ENCODE results near the gene CKS1B. TPM values are rescaled to one million over a fixed set of nuclear protein-coding genes. Genes with fewer than 3 reads are reported as not detected.

CKS1B gene
- total and polyA plus RNA-seq, 10 donors, result 15.7 to 51.5 (median 27.5) TPM

GRCh38 chr1:154959426-154959780, 15.1 kb upstream of the CKS1B start:
- Histone ChIP-seq H3K27me3 (replicated peaks in 1 of 7) (no peaks in the 10 kb centered on the region), H3K4me3 (peak overlapping the region in 1 of 8 donors; percentile 9), H3K9me3 (no peaks in the 10 kb centered on the region), H3K27ac (peak overlapping the region in 3 of 8 donors; percentile 13 to 99 (median 21)), H3K36me3 (peaks cover 0 to 42% (median 34%) of the 10 kb centered on the region in 6 donors), H3K4me1 (peaks cover 36 to 93% (median 66%) of the 10 kb centered on the region in 6 donors)
- 88 to 98% (median 94%) methylated on average over 7 of the region's 7 CpGs for WGBS, 5 donors
- TF ChIP-seq CTCF (IDR thresholded peaks at IDR 0.05 in 8 of 11, conservative IDR thresholded peaks at IDR 0.05 in 3 of 11) (no peak), POLR2AphosphoS5 (IDR thresholded peaks at IDR 0.05) (no peak), POLR2A (IDR thresholded peaks at IDR 0.05) (no peak)
- peak; percentile 77 for DNase-seq
- intact Hi-C loops (cut with DNase I; ENCODE audit: low total_unique reads), result no loop called here

- Histone ChIP-seq H3K27me3 (replicated peaks in 1 of 7) (no peaks in the 10 kb centered on the region), H3K9me3 (no peaks in the 10 kb centered on the region), H3K36me3 (peaks cover 0 to 53% (median 45%) of the 10 kb centered on the region in 6 donors), H3K4me1 (peaks cover 29 to 93% (median 60%) of the 10 kb centered on the region in 6 donors), H3K4me3 (peak overlapping the region; percentile 80 to 97 (median 88)), H3K27ac (peak overlapping the region; percentile 85 to 99 (median 98))
- WGBS, 5 donors, result 8 to 27% (median 14%) methylated on average over 10 of the region's 10 CpGs
- DNase-seq, result peak; percentile 51
- intact Hi-C loops (cut with DNase I; ENCODE audit: low total_unique reads), result loop anchor here (5.0 kb wide), 1 partner anchor 42 kb away; the partner anchor contains the start of gene ZBTB7B
- no peak for TF ChIP-seq CTCF (IDR thresholded peaks at IDR 0.05 in 8 of 11, conservative IDR thresholded peaks at IDR 0.05 in 3 of 11)
Measured at GRCh38 chr1:154960446-154961136, 13.9 kb upstream of the CKS1B start.

GRCh38 chr1:154961207-154962155, 13.0 kb upstream of the CKS1B start, which contains the start of gene PYGO2:
PYGO2 (minus strand) TSS chr1:154961782; CDS start chr1:154961576, 206 bp downstream.
- Histone ChIP-seq H3K9me3 (no peaks in the 10 kb centered on the region), H3K27ac (peak within 1 kb of the TSS; percentile 85 to 99 (median 98)), H3K4me1 (peaks cover 27 to 95% (median 59%) of the 10 kb centered on the region in 6 donors), H3K27me3 (replicated peaks in 1 of 7) (no peaks in the 10 kb centered on the region), H3K4me3 (peak within 1 kb of the TSS; percentile 80 to 97 (median 88)), H3K36me3 (peaks cover 0 to 62% (median 54%) of the 10 kb centered on the region in 6 donors)
- peak in 2 of 3 donors; percentile 59 to 81 for TF ChIP-seq POLR2A (IDR thresholded peaks at IDR 0.05)
- peak; percentile 93 to 97 (median 95) for TF ChIP-seq POLR2AphosphoS5 (IDR thresholded peaks at IDR 0.05)
- peak; percentile 33 to 80 (median 69) for TF ChIP-seq CTCF (IDR thresholded peaks at IDR 0.05 in 8 of 11, conservative IDR thresholded peaks at IDR 0.05 in 3 of 11)
- peak; percentile 96 for DNase-seq
- intact Hi-C loops (cut with DNase I; ENCODE audit: low total_unique reads), result loop anchor here (5.0 kb wide), 1 partner anchor 41 kb away; the partner anchor contains the start of gene ZBTB7B
- WGBS, 5 donors, result 0 to 2% (median 0%) methylated on average over 24 to 93 of the region's 93 CpGs

All from spleen (tissue), 11 donors.